GM12865 (cell line): ENCODE measurements around the gene PCDH7.

Source experiments
- DNase-seq: peaks from one replicate; pipeline ENCODE4 v3.0.0; 2010; ENCODE audit warnings: low read depth
- H3K4me3 ChIP-seq: 2 replicates; pipeline ENCODE4 v1.5.1; 2011; ENCODE audit warnings: mild to moderate bottlenecking, low read depth, low read length, control low read depth
- CTCF ChIP-seq: IDR thresholded peaks from 2 replicates; pipeline ENCODE4 v1.5.1; 2011; ENCODE audit warnings: low read length, control low read depth, low read depth, inconsistent platforms; ENCODE audit not compliant: insufficient read depth; ENCODE audit errors: missing control alignments

Gene PCDH7

GRCh38 chr4:30754021-30754420 is 33.9 kb downstream of the PCDH7 start:
- TF ChIP-seq CTCF, result no peak
- DNase-seq, result no peak
- no peak overlapping the region for H3K4me3 ChIP-seq

DNA sequence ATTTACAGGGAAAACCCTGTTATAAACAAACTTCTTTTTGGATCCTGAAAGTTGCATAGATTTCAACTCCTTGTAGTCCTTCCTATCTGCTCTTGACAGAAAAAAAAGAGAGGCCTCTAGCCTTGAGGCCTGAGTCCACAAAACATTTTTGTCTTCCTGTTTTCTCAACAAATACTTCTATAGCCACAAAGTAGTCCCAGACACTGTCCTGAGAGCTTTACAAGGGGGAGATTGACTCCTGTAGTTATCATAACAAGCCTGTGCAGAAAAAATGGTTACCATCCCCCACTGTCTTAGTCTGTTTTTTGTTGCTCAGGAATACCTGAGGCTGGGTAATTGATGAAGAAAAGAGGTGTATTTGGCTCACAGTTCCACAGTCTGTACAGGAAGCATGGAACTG is 35.2 kb downstream of the PCDH7 start:
- DNase-seq, result no peak
- TF ChIP-seq CTCF, result no peak
- H3K4me3 ChIP-seq, result no peak overlapping the region

GRCh38 chr4:30756553-30756952 is 36.4 kb downstream of the PCDH7 start:
- TF ChIP-seq CTCF, result no peak

GRCh38 chr4:30757357-30757756 is 37.2 kb downstream of the PCDH7 start:
- DNase-seq, result no peak
- no peak for TF ChIP-seq CTCF
- H3K4me3 ChIP-seq, result no peak overlapping the region

More at GRCh38 chr4:30756553-30756952, 36.4 kb downstream of the PCDH7 start:
- H3K4me3 ChIP-seq, result no peak overlapping the region
- no peak for DNase-seq

- DNase-seq, result no peak
- TF ChIP-seq CTCF, result no peak
- H3K4me3 ChIP-seq, result no peak overlapping the region
These were observed 40.4 kb downstream of the PCDH7 start for GRCh38 chr4:30760551-30760950.

GRCh38 chr4:30763321-30763727 is 43.2 kb downstream of the PCDH7 start:
- DNase-seq, result no peak
- no peak overlapping the region for H3K4me3 ChIP-seq
- no peak for TF ChIP-seq CTCF

DNA sequence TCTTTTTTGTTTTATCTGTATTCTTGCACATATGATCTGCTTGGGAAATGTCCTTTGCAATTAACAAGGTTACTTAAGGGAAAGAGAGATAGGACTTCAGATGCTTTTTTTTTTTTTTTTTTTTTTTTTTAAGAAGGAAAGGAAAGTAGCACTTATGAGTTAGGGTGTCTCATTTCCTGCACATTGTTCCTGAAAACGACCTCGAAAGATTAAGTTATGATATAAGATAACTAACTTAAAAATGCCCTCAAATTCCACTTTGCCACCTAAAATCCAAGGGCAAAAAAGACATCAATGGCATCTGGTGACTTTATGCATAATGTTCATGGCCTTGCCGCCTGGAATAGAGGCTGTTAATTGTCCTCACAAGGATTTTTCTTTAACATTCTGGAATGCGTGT is 44.9 kb downstream of the PCDH7 start:
- no peak for DNase-seq
- no peak overlapping the region for H3K4me3 ChIP-seq
- no peak for TF ChIP-seq CTCF
